Amniotic stem cell (primary cell): Measurements from ENCODE around the gene ZBTB49.
"Not testable (repeated sequence)": the region's sequence is repeated elsewhere in the genome, so short reads cannot be mapped to it uniquely, and the experiment has no call there.

ENCODE experiments used
- DNase-seq: peaks from one replicate; lab custom pipeline; 2025; lab: John Stamatoyannopoulos, UW

Gene ZBTB49

GRCh38 chr4:4326166-4326565 lies 36.1 kb downstream of the ZBTB49 start:
- DNase-seq = no peak

DNA sequence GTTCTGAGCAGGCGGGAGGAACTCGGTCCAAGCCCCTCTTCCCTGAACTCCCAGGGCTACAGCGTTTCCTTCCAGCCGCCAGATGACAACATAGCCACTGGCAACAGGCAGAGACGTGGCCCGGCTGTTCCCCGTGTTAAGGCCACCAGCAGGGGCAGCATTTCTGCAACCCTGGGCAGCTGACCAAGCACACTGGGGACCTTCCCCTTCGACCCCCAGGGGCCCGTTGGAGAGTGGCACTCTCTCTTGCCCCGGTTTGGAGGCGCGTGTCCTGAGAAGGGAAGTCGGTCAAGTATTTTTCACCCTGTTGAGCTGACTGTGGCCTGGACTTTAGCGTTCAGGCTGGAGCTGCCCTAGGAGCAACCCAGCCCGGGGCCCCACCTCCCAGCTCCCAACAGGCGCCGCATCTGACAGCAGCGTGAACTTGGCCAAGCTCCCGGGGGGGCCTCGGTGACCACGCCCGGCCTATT lies 37.6 kb downstream of the ZBTB49 start:
- no peak for DNase-seq

- no peak for DNase-seq
These were observed 38.2 kb downstream of the ZBTB49 start for GRCh38 chr4:4328206-4328605.

GRCh38 chr4:4328840-4329239 lies 38.8 kb downstream of the ZBTB49 start:
- DNase-seq = no peak

GRCh38 chr4:4329496-4329895 lies 39.4 kb downstream of the ZBTB49 start:
- DNase-seq = no peak

DNA sequence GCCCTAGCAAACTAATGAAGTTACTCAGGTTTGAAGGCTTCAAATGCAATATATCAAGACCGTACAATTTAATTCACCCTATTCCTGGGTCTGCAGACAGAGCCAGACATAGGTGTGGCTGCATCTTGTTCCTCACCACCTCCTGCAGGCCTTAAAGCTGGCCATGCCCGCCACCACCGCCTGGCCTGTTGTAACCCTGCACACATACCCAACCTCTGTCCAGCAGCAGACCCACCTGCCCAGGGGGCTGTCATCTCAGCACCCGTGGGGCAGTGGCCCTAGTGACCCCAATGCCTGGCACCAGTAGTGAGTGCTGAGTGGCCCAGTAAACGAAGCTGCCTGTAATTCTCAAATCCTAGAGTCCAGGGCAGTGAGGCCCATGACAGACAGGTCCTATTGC lies 40.7 kb downstream of the ZBTB49 start:
- no peak for DNase-seq

DNA sequence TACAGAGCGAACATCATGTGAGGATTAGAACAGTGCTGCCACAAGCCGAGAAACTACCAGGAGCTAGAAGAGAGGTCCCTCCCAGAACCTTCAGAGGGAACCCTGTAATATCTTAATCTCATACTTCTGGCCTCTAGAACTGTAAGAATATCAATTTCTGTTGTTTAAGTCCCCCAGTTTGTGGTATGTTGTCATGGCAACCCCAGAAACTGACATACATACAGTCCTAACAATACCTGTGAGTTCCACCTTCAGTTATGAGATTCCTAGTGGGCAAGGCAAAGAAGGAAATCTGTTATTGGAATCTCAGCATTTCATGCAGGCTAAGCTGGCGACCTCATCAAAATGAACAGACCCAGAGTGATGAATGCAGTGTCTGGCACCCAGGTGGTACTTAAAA lies 42.5 kb downstream of the ZBTB49 start:
- no peak for DNase-seq

- no peak for DNase-seq
These were observed 43.2 kb downstream of the ZBTB49 start for GRCh38 chr4:4333265-4333706.

GRCh38 chr4:4334798-4335520 lies 44.9 kb downstream of the ZBTB49 start:
- no peak for DNase-seq

DNA sequence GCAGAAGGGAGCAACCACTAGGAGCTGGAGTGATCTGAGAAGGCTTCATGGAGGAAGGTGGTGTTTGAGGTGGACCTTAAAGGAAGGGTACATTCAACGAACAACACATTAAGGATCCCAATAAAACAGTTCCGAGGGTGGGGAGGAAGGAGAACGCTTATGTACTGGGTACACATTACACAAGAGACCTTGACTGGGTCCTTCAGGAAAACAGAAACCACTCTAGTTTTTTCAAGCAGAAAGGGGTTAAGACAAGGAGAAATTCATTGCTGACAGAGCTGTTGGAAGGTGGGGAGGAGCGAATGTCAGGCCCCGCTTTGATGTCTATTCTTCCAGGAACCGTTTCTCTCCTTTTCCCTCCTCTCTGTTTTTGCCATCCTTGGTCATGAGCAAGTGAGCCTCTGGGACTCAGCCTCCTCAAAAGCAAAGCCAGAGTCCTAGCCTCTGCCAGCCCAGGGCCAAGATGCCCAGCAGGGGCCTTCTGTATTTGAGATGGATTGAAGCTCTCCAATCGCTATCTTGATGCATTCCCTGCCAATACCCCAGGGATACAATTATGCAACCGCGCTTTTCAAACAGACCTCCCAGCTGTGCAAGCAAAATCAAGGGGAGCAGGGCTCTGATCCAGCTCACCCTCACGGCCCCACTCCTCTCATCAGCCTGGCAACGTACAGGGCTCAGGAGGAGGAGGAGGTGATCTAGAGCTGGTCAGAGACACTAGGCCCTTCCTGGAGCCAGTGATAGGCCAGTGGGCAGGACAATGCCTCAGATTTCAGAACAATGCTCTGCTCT lies 48.4 kb downstream of the ZBTB49 start:
- DNase-seq = no peak

- no peak for DNase-seq
These were observed 49.5 kb downstream of the ZBTB49 start for GRCh38 chr4:4339504-4340085.

- no peak for DNase-seq
These were observed 52.0 kb downstream of the ZBTB49 start for GRCh38 chr4:4341861-4342650.

DNA sequence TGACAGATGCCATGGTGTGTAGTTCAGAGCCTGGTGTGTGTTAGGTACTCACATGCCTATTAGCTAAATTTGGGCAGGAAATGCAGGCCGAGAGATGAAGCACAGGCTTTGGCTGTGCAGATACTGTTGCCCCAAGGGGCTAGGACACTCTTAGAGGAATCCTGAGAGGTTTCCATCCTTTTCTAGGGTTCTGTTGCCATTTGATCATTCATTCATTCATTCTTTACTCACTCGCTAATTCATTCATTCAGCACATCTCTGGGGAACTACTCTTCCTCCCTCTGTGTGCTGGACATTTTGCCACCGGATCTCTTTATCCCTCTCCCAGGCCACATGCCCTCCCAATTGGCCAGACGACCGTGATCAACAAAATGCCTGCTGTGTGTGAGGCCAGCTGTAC lies 53.0 kb downstream of the ZBTB49 start:
- DNase-seq = no peak

DNA sequence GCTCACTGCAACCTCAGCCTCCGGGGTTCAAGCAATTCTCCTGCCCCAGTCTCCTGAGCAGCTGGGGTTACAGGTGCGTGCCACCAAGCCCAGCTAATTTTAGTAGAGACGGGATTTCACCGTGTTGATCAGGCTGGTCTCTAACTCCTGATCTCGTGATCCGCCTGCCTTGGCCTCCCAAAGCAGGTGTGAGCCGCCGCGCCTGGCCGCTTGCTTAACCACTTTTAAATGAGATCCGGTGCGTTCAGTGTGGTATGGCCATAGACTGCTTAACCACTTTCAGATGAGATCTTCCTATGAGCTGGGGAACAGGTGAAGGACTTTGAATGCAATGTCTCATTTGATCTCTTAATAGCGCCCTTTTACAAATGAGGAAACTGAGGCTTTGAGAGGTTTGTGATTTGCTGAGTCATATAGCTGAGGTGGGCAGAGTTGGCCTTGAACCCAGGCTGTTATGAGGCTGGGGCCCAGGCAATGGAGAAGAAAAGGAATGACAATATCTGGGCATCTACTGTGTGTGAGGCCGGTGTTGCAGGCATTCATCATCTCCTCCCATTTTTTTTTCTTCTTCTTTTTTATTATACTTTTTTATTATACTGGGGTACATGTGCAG lies 55.0 kb downstream of the ZBTB49 start:
- no peak for DNase-seq

DNA sequence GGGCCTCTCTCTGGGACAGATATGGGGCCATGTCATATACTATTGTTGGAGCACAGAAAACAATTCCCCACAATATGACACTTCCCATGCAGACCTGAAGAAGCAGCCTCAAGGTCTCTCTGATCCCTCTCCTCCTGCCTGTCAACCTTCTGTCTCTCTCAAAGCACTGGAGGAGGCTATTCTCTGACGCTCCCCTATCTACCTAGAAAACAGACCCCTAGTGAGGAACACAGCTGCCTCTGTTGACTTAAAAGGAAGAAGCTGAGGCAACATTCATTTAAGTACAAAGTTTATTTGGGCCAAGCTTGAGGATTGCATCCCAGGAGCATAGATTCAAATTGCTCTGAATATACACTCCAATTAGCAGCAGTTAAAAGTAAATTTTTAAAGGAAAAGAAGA lies 57.5 kb downstream of the ZBTB49 start:
- no peak for DNase-seq

DNA sequence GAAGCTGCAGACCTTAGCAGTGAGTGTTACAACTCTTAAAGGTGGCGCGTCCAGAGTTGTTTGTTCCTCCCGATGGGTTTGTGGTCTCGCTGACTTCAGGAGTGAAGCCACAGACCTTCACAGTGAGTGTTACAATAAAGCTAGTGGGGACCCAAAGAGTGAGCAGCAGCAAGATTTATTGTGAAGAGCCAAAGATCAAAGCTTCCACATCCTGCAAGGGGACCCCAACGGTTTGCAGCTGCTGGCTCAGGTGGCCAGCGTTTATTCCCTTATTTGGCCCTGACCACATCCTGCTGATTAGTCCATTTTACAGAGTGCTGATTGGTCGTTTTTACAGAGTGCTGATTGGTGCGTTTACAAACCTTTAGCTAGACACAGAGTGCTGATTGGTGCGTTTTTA lies 58.5 kb downstream of the ZBTB49 start:
- not testable (repeated sequence) for DNase-seq

DNA sequence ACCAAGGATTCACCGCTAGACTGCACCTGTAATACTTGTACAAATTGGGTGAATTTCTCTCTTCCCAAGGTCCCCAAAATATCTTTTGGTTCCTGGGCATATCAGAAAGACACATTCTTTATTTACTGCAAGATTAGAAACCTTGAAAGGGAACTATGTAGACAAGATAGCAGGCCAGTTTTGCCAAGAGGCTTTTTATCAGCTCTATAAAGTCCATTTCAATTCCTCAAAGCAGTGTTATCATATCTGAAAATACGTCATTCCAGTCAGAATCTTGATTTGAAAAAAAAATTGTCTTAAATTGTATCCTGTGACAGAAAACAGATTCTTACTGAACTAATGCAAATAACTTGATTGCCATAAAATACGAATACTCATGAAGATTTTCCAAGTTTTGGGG lies 59.8 kb downstream of the ZBTB49 start:
- DNase-seq = no peak

DNA sequence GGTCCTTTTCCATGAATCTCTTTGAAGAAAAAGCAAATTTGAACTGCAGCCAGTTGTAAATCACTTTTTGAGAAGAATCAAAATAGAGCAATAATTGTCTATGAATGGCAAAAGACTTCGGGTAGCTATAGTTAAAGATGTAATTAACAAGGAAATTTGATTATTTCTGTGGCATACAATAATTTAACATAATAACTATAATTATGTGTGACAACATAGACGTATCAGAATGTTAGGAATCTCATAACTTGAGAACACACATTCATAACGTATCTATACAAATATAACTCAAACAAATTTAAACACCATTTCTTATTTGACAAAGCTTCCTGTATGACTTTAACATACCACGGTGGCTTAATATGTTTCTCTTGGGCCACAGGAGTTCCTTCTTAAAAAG lies 60.9 kb downstream of the ZBTB49 start:
- DNase-seq = no peak

- DNase-seq = no peak
These were observed 65.3 kb downstream of the ZBTB49 start for GRCh38 chr4:4355302-4355701.

DNA sequence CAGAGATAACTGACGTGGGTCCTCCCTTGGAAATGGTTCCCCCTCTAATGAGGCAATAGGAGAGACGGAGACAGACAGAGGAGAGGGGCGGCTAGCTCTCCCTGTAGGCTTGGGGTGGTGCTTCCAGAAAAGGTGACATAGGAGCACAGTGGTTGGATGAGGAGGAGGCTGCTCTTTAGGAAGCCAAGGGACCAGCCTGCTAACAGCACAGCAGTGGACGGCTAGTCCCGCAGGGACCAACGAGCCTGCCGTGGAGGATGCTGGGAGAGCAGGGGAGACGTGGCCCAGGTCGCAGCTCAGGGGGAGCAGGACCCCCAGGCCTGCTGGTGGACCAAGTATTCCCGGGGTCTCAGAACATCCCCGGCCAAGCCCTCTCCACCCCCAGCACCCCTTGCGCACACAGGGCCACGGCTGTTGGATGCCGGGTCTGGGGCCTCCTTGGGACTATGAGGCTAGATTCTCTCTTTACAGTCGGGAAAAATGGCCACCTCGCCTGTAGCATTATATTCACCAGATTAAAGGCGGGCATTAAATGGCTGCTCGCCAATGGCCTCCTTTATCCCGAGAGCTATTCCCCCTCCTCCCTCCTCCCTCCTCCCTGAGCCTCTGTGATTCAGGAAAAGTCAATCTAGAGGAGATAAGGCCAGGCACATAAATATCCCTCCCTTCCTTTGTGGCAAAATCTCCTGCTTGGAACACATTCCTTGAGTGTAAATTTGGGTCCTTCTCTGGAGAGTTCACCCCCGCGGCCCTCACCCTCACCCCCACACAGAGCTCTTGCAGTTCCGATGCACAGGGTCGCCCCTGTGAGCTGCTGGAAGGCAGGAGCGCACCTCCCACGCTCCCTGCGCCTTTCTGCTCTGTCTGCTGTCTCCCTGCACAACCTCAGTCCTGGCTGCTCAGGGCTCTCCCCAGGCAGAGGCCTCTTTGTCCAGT lies 66.3 kb downstream of the ZBTB49 start:
- DNase-seq = no peak
